HG03565 (cell line): ENCODE data around the gene ELAVL2.

Source experiments
- ATAC-seq: cut with Tn5 transposase; IDR thresholded peaks from one replicate; pipeline ENCODE4 v1.9.1; 2021; ENCODE audit warnings: mild to moderate bottlenecking, moderate library complexity; ENCODE audit not compliant: unreplicated experiment

Gene ELAVL2

DNA sequence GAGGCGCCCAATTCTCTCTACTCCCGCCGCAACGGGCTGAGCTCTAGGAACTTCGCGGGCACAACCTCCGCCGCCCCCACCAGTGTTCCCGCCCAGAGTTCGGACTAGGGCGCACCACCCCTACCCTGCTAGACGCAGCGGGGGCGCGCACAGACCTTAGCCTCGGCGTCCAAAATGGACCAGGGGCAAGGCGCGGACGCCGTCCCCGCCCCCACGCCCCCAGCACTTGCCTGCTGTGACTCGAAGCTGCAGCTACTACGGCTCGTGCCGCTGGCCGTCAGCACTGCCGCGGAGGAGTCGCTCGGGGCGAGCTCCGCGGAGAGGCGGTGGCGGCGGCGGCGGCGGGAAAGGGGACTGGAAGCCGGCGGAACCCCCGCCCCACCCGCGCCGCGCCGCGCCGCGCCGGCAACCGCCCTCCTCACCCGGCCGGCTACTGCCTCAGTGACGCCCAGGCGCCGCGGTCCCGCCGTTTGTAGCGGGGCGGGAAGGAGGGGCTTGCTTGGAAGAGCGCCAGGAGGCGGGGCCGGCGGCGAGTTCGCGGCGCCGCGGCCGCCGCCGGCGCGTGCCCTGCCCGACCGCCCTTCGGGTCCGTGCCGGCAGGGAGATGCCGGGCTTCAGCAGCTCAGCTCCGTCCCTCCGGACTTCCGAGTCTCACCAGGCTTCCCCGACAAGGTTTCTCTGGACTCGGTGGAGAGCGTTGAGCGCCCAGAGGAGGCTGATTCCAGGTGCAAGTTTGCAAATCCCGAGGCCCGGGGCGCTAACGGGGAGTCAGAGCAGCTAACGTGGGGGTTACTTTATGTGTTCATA is 4.5 kb downstream of the ELAVL2 start:
- no peak for ATAC-seq

DNA sequence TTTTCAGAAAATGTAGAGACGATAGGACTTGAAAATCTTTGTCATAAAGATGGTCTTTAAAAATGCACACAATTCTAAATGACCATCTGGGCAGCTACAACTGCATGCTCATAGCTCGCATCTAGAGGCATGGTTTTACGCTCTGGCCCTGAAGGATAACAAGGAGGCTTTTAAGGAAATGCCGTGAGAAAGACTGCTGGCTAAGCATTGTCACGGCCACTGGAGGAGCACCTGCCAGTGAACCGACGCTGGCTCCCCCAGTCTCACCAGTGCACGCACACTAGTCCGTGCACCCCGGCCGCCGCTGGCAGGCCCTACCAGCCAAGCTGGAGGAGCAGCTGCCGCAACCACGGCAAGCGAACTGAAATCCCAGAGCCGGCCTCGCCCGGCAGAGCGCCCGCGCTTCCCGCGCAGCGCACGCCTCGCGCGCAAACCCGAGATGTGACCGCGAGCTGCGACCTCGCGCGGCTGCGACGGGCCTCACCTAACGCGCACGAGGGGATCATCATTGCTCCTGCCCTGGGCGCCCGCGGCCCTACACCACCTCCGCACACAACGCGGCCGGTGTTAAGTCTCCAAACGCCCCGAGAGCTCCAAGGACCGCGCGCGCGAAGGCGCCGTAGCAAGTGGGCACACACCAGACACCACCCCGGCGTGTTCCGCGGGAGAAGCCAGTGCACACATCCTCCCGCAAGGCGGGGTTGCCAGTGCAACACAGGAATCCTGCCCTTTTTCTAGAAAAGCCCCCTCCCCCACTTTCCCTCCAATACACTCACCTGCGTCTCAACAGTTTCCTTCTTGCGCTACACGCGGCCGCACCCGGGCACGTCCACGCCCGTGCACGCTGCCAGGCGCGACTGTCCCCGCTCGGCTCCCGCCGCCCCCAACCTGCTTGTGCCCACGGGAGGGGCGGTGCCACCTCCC is 5.3 kb downstream of the ELAVL2 start:
- no peak for ATAC-seq

DNA sequence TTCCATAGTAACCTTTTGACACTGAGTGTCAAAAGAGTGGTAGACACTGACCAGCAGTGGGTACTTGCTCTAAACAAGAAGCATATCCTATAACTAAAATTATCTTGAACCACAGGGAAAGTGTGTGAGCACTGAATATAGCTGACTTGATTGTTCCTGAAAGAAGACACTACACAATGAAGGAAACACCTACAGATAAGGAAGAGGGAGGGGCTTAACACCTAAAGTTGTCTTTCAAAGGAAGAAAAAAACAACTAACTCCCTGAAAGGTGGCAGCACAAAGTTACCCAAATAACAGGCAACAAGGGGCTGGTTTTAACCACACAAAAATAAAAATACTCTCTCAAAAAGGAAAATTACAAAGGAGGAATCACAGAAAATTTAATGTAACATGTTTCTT is 6.6 kb downstream of the ELAVL2 start:
- no peak for ATAC-seq

DNA sequence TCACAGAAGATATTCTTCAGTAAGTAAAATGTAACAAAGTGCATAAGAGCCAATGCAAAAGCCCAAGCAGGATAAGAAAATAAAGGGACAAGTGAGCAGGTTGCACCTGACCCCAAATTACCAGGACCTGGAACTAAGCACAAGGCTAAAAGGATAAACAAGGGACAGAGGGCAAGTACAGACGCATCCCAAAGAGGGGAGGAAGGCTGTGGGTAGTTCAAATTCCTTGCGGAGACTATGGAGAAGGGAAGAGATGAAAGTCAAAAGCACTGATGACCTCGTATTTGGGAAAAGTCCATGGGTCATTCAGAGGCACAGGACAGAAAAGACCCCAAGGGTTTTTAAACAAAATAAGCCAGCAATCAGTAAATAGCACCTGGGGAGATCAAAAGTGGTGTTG is 11.8 kb downstream of the ELAVL2 start:
- no peak for ATAC-seq

DNA sequence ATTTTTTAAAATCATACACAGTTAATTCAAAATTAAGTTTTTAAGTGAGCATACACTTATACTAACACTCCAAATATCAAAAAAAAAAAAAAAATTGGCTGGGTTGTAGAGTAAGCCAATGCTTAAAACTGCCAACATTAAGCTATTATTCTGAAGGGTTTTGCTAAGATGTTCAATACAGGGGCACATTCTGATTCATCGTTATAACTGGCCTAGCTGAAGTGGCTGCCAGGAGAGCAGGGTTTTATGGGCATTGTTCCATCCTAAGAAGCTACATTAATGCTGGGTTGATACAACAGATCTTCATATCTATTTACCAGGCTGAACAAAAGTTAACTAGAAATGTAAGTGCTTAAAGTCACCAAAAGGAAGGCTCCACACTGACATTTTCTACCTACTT is 13.4 kb downstream of the ELAVL2 start:
- ATAC-seq = no peak

DNA sequence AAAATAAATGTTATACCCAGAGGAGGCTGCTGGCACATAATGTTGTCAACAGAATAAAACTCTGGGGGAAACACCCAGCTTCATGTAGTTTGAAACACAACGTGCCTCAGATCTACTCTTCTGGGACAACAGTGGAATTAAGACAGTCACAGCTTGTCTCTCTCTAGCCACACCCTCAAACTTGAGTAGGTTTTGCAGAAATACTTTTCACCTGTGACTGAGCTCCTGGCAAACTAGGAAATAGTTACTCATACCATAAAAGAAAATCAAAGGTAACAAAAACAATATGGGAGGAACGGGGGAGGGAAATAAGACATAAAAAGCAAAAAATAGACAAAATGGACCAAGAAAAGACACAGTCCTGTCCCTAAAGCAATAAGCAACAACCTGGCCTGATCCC is 14.4 kb downstream of the ELAVL2 start:
- no peak for ATAC-seq

DNA sequence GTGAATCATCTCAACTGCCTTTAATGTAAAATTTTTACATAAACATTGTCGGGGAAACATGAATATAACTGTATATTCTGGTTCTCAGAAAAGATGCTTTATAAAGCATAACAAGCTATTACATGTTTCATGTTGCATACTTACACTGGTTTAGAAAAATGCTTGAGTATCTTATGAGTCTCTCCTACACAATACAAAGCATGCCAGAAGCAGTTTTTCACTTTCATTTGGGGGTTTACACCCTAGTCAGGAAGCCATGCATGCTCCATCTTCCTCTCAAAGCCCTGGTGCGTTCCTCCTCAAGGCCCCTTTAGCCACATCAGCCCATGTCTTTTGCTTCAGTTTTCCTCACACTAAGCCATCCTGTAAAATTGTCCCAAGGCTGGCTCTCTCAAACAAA is 22.8 kb downstream of the ELAVL2 start:
- no peak for ATAC-seq

DNA sequence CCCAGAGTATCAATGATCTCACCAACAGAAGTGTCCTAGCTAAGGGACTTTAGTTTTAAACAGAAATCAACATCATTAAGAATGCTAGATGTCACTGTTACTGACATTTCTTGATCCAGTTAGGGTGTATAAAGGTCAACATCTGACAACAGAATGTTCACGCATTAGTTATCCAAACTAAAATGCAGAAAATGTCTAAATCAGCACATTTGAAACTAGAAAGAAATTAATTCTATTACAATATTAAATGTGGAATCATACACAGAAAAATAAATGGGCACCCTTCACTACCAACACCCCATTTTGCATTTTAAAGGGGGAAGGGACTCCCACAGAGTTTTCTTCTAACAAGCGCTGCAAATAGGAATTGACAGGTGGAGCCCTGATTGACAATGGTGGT is 24.5 kb downstream of the ELAVL2 start:
- ATAC-seq = no peak

DNA sequence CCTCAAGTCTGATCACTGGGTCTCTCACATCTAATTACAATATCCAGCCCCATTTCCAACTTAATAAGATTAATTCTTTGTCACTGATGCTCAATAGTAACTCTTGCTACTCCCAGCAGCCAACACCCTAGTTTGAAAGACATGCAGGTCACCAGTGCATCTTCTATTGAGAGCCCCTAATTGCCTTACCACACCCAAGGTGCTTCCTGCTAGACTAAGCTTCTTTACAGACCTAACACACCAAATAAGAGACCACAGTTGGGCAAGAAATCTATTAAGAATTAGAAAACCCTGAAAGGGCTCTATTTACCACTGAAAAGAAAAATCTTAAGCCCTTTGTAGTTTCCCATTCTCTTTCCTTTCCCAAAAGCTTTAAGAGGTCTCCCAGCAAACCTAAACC is 26.5 kb downstream of the ELAVL2 start:
- ATAC-seq = no peak

DNA sequence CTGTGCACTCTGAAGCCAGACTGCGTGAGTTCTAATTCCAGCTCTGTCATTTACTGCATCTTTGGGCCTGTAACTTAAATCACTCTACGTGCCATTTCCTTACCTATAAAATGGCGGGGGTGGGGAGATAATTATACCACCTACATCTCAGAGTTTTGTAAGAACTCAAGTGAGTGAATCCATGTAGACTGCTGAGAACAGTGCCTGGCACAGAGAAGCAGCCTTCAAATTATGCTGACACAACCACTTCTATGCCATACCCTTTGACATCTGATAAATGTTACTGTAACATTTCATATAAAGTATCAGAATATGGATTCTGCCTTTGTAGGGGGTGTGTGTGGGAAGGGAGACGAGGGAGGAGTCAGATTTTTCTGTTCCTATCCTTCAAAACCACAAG is 27.7 kb downstream of the ELAVL2 start:
- ATAC-seq = no peak

DNA sequence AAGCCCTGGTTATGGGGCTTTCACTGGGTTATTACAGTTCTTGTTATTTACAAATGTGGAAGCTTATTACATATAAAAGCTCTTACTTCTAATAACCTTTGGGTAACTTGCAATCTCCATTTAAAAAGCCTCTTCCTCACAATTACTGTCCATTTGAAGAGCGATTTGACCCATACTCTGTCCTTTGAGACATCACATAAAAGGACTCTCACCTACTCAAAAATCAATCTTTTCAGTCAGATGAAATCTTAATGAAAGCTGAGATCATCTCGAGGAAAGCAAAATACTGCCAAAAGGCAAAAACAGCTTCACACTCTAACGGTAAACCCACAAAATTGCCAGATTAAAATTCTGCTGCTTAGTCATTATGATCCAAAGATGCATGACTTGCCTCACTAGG is 29.8 kb downstream of the ELAVL2 start:
- ATAC-seq = no peak

DNA sequence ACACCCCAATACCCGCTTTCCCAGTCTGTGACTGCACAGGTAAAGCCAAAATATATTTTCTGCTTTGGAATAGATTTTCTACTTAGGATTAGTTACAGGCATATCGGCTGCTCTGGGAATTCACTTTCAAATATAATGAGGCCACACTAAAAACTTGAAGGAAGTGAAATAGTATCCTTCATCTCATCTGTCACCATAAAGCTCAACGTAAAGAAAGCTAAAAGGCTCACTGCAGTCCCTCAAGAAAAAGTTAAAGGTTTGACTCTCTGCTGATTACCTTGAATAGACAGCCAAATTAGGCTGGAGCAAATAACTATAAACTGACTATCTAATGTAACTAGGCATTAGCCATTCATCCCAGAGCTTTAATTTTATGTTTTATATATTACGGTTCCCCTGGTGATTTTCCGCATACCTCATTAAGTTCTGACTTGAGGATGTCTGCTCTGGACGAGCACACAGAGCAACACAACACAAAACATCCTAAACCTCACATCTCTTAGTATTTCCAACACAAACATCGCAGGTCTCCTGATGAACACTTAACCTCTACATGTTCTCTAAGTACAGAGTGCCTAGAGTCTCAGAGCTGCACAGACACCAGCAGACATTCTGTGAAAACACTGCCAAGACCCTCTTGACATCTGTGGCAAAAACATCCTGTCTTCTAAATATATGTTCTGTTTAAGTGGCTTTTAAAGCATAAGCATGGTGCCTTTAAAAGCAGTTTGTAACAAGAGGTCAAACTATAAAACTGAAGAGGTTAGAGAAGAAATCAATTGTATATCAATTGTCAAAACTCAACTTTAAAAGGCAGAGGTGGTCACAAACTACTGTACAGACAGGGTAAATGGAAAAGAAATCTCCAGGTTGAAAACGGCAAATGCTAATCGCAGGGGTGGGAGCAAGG is 35.4 kb downstream of the ELAVL2 start:
- ATAC-seq = no peak

DNA sequence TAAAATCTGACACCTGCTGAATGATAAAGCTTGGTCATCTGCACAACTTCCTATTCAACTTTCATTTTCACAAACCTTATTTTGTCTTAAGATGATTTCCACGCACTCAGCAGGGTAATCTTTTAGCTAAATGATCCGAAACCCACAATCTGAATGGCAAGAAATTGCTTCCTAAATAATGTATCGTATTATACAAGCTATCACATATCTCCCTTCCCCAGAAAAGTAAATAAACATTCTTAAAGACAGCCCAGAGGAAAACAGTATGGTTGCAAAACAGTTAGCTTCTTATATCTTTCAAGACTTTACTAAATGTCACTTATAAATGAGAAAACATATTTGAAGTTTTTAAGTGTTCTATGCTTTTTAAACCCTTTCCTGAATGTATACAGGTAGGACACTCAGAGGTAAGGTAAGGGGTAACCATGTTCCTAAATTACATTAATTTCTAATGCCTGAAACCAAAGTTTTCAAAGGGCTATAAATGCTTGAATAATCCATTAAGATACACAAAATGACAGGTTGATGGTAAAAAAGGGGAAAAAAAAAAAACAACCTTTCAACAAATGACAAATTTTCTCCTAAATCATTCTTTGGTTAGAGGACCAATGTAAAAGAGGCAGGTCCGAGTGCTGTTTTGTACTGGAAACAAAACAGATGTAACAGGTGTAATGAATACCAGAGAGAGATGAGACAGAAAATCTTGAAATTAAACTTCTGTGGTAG is 36.3 kb downstream of the ELAVL2 start:
- ATAC-seq = no peak

DNA sequence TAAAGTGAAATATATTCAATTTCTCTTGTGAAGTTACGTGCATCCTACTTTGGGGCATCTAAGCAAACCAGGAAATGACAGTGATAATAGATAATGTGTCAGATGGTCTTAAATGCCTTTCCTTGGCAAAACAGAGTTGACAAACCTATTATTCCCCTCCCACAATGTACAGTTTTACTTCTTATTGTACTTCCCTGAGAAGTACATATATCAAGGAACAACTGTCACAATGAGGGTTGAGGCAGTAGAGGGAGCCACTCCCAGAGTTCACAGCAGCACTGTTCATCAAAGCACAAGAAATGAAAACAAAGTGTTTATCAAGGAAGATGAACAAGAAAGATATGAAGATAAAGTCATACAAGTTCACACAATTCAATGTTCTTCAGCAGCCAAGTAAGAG is 41.1 kb downstream of the ELAVL2 start:
- no peak for ATAC-seq

DNA sequence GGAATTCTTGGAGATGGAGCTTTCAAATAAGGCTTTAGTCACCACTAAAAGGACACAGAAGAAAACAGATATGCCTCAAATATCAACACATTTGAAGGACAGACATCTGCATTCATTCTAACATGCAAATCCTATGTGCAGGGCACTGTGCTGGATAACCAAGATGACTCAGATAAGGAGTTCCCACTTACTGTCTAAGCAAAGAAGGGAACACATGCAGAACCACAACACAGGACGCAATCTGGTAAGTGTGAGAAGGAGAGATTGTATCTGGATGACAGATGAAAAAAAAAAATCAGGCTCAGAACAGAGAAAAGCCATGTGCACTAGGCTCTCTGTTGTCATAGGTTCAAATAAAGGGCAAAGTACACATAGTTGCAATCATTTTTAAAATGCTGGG is 42.5 kb downstream of the ELAVL2 start:
- no peak for ATAC-seq

DNA sequence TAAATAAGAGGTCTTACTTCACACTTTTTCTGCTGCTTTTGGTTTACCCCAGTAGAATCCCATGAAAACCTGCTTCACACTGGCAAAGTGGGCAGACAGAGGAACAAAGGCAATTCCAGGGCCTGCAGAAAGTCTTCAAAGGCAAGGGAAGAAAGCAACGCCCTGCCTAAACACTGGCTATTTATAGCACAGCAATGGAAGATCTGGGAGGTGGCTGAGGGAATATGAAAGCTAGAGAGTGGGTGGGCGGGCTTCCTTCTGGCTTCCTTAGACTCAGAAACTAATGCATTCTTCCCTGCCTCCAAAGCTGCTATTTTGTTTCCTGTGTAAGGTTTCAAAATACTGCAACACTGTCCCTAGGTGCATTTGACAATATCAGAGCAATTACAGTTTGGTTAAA is 46.8 kb downstream of the ELAVL2 start:
- no peak for ATAC-seq

DNA sequence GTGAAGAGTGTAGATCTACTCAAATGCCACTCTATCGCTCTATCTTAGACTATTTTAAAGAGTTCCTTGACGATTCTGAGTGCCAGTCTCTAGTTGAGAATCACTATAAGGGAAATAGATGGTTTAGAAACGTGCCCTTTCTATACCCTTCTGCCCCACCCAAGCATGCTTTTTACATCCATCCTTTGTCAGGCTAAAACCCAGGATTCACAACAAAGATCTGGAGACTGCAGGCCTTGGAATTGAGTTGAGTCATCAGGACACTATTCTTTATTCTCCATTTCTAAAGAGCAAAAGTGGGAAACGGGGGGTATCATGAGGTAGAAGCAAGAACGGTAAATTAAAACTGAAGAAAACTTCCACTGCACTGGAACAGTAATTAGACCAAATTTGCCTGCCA is 48.7 kb downstream of the ELAVL2 start:
- no peak for ATAC-seq

DNA sequence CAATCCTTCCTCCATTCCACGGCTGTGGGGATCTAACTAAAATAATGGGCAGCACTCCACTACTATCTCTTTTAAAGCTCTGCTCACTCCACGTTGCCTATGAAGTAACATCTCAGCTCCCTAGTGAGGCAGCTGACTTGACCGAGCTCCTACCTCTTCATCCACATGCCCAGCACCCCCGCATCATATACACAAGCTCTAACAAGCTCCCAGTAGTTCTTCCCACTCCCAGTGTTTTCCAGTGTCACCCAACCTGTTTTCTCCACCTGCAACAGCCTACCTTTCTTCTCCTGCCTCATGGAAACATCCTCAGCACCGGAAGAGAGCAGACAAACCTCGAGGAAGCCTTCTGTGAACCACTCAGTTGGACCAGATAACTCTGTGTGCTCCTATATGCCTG is 50.5 kb downstream of the ELAVL2 start:
- no peak for ATAC-seq

DNA sequence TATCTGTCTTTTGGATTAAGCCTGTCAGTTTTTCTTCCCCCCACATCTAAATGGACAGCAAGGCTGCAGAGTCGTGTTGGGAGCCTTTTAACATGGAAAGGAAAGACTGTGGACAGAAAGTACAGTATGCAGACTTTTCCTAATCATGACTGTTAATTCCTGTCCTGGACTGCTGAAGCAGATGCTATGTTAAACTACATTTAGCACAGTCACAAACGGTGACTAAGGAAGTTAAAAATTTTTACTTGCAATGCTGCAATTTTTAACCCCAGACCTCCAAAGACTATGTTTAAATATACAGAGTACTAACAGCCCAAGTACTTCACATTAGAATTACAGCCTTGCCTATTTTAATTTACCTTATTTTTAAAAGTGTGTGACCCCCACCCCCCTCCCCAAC is 51.8 kb downstream of the ELAVL2 start:
- ATAC-seq = no peak

DNA sequence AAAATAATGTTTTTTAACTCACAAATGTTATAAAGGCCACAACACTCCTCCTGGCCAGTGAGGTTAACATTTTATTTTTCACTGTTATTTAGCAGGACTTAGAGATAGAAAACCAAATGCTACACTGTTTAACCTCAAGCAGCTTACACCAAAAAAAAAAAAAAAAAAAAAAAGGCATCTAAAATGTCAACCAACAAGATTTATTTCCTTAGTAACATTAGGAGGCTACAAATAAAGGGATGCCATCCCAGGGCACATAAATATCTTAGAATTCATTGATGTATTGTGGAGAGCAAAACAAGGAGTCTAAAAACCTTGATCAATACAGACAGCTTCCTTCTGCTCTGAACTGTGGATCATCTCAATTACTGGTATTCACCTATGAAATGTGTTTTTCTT is 53.7 kb downstream of the ELAVL2 start:
- no peak for ATAC-seq
